KMS-11 (cell line): ENCODE measurements around the gene MAP3K5.

Source experiments
- H2AFZ ChIP-seq: fragments of 200-600 bp; sonication (generic); 2 replicates; pipeline ENCODE4 v1.6.1; 2016; ENCODE audit warnings: antibody characterized with exemption, mixed run types, low read depth
- H3K27ac ChIP-seq: fragments of 200-600 bp; sonication (generic); 2 replicates; pipeline ENCODE4 v1.6.1; 2016; ENCODE audit warnings: mild to moderate bottlenecking, mixed run types
- H3K27me3 ChIP-seq: fragments of 200-600 bp; sonication (generic); 2 replicates; pipeline ENCODE4 v1.6.1; 2017; ENCODE audit warnings: mild to moderate bottlenecking, low read depth, mixed run types, moderate library complexity; ENCODE audit not compliant: insufficient read depth
- H3K36me3 ChIP-seq: fragments of 200-600 bp; sonication (generic); 2 replicates; pipeline ENCODE4 v1.6.1; 2017; ENCODE audit warnings: mild to moderate bottlenecking, mixed run types; ENCODE audit not compliant: insufficient read depth
- H3K4me1 ChIP-seq: fragments of 200-600 bp; sonication (generic); 2 replicates; pipeline ENCODE4 v1.6.1; 2016; ENCODE audit warnings: mild to moderate bottlenecking, low read depth, mixed run types; ENCODE audit not compliant: poor library complexity, severe bottlenecking
- H3K4me2 ChIP-seq: fragments of 200-600 bp; sonication (generic); 2 replicates; pipeline ENCODE4 v1.7.0; 2016; ENCODE audit warnings: mild to moderate bottlenecking, mixed run types
- H3K4me3 ChIP-seq: fragments of 200-600 bp; sonication (generic); IDR thresholded peaks from 2 replicates; pipeline ENCODE4 v1.6.1; 2017; ENCODE audit warnings: low read depth, low read length, mixed read lengths; ENCODE audit not compliant: insufficient read depth
- H3K79me2 ChIP-seq: fragments of 200-600 bp; sonication (generic); 2 replicates; pipeline ENCODE4 v1.6.1; 2016; ENCODE audit warnings: low read depth, mixed run types; ENCODE audit not compliant: insufficient read depth
- H3K9ac ChIP-seq: fragments of 200-600 bp; sonication (generic); 2 replicates; pipeline ENCODE4 v1.6.1; 2016; ENCODE audit warnings: mild to moderate bottlenecking, mixed run types
- H4K20me1 ChIP-seq: fragments of 200-600 bp; sonication (generic); 2 replicates; pipeline ENCODE4 v1.6.1; 2016; ENCODE audit warnings: mild to moderate bottlenecking, mixed run types; ENCODE audit not compliant: insufficient read depth
- CTCF ChIP-seq: fragments of 200-600 bp; sonication (generic); conservative IDR thresholded peaks from 2 replicates; pipeline ENCODE4 v1.6.1; 2017; ENCODE audit warnings: low read depth, mild to moderate bottlenecking, antibody characterized with exemption, low read length, moderate library complexity, mixed read lengths

The MAP3K5 gene

GRCh38 chr6:136729832-136730231, 62.4 kb downstream of the MAP3K5 start:
- no peak overlapping the region for H3K4me3 ChIP-seq
- H4K20me1 ChIP-seq: no peaks in the 10 kb centered on the region
- no peaks in the 10 kb centered on the region for H3K36me3 ChIP-seq
- no peaks in the 10 kb centered on the region for H3K27me3 ChIP-seq
- H3K9ac ChIP-seq: no peak overlapping the region
- no peak overlapping the region; the same call in 1 of the 2 replicates for H3K4me2 ChIP-seq
- H2AFZ ChIP-seq: no peak overlapping the region
- 0 out of 2 replicates have a peak, but pooled peaks cover 6% of the 10 kb centered on the region for H3K79me2 ChIP-seq
- no peak overlapping the region for H3K27ac ChIP-seq
- peaks cover 26% of the 10 kb centered on the region for H3K4me1 ChIP-seq
- no peak for TF ChIP-seq CTCF

GRCh38 chr6:136728976-136729515, 63.2 kb downstream of the MAP3K5 start:
- Histone ChIP-seq H3K4me3 (no peak overlapping the region), H3K9ac (no peak overlapping the region), H2AFZ (no peak overlapping the region), H4K20me1 (no peaks in the 10 kb centered on the region), H3K36me3 (no peaks in the 10 kb centered on the region), H3K79me2 (0 out of 2 replicates have a peak, but pooled peaks cover 6% of the 10 kb centered on the region), H3K27ac (no peak overlapping the region), H3K27me3 (no peaks in the 10 kb centered on the region), H3K4me1 (peaks cover 30% of the 10 kb centered on the region), H3K4me2 (no peak overlapping the region)
- no peak for TF ChIP-seq CTCF

GRCh38 chr6:136728033-136728939, 64.0 kb downstream of the MAP3K5 start:
- no peak overlapping the region for H3K27ac ChIP-seq
- H3K36me3 ChIP-seq: no peaks in the 10 kb centered on the region
- H3K9ac ChIP-seq: no peak overlapping the region
- H2AFZ ChIP-seq: no peak overlapping the region
- no peak for TF ChIP-seq CTCF
- 0 out of 2 replicates have a peak, but pooled peaks cover 6% of the 10 kb centered on the region for H3K79me2 ChIP-seq
- no peaks in the 10 kb centered on the region for H4K20me1 ChIP-seq
- H3K27me3 ChIP-seq: no peaks in the 10 kb centered on the region
- H3K4me2 ChIP-seq: no peak overlapping the region
- H3K4me3 ChIP-seq: no peak overlapping the region
- peaks cover 38% of the 10 kb centered on the region for H3K4me1 ChIP-seq

GRCh38 chr6:136726837-136727557, 65.3 kb downstream of the MAP3K5 start:
- no peak overlapping the region for H3K27ac ChIP-seq
- H3K79me2 ChIP-seq: 0 out of 2 replicates have a peak, but pooled peaks cover 6% of the 10 kb centered on the region
- no peaks in the 10 kb centered on the region for H4K20me1 ChIP-seq
- no peaks in the 10 kb centered on the region for H3K27me3 ChIP-seq
- no peak for TF ChIP-seq CTCF
- H3K4me3 ChIP-seq: no peak overlapping the region
- no peak overlapping the region for H2AFZ ChIP-seq
- no peak overlapping the region for H3K4me2 ChIP-seq
- H3K36me3 ChIP-seq: no peaks in the 10 kb centered on the region
- peaks cover 40% of the 10 kb centered on the region for H3K4me1 ChIP-seq
- H3K9ac ChIP-seq: no peak overlapping the region
